K562 (cell line): ENCODE results near the gene TPX2. TPM values are rescaled to one million over a fixed set of nuclear protein-coding genes. Genes with fewer than 3 reads are reported as not detected.

ENCODE experiments used
- CHD2 ChIP-seq: IDR thresholded peaks from 2 replicates; pipeline ENCODE4 v1.6.1; 2011; ENCODE audit warnings: low read depth, low read length
- DPF2 ChIP-seq: fragments of 450-650 bp; IDR thresholded peaks from 2 replicates; pipeline ENCODE4 v1.6.1; 2016
- KAT7 ChIP-seq: sonication (generic); formaldehyde crosslinking; IDR thresholded peaks from 2 replicates; pipeline ENCODE4 v1.8.0; 2022; ENCODE audit warnings: missing genetic modification reagents, mild to moderate bottlenecking, borderline replicate concordance
- MTA3 ChIP-seq: fragments of 450-650 bp; formaldehyde crosslinking; IDR thresholded peaks from 2 replicates; pipeline ENCODE4 v1.6.1; 2017; ENCODE audit warnings: mild to moderate bottlenecking, borderline replicate concordance
- PCBP1 ChIP-seq: fragments of 200-400 bp; formaldehyde crosslinking; IDR thresholded peaks from 2 replicates; pipeline ENCODE4 v1.6.1; 2018; ENCODE audit warnings: mild to moderate bottlenecking, low read depth, low read length; ENCODE audit not compliant: poor library complexity, severe bottlenecking
- POLR2AphosphoS5 ChIP-seq: IDR thresholded peaks from 2 replicates; pipeline ENCODE4 v1.6.1; 2011; ENCODE audit warnings: mild to moderate bottlenecking, low read depth, low read length, moderate library complexity; ENCODE audit not compliant: control insufficient read depth, insufficient read depth
- RBM14 ChIP-seq: fragments of 200-400 bp; formaldehyde crosslinking; IDR thresholded peaks from 2 replicates; pipeline ENCODE4 v1.6.1; 2018; ENCODE audit warnings: low read depth, mild to moderate bottlenecking, low read length, moderate library complexity, borderline replicate concordance; ENCODE audit not compliant: insufficient read depth
- SAP30 ChIP-seq: fragments of 200-600 bp; sonication (generic); IDR thresholded peaks from 2 replicates; pipeline ENCODE4 v1.6.1; 2012; ENCODE audit warnings: borderline replicate concordance, low read depth, mild to moderate bottlenecking, moderate library complexity, low read length, control low read depth, inconsistent platforms; ENCODE audit not compliant: insufficient read depth, poor library complexity, severe bottlenecking
- ZBTB26 ChIP-seq: fragments of 450-650 bp; formaldehyde crosslinking; IDR thresholded peaks from 2 replicates; pipeline ENCODE4 v1.4.0; 2022; ENCODE audit warnings: missing genetic modification characterization
- ZNF318 ChIP-seq, 2 experiments: fragments of 450-650 bp; IDR thresholded peaks; 2 replicates each; pipeline ENCODE4 v1.6.1; 2016; ENCODE audit warnings: mild to moderate bottlenecking in 2 of 2, borderline replicate concordance in 1 of 2, low read depth in 1 of 2, moderate library complexity in 1 of 2
- polyA plus RNA-seq, 8 experiments: library from polyadenylated mRNA; depleted of rRNA in 4 of 8; stranded (reverse) in 5 of 8; unstranded in 3 of 8; fragments of >200 nt; fragmentation: Nextera tagmentation in 2 of 8; fragmentation: Illumina TruSeq in 1 of 8; extraction: Ambion mirVana in 2 of 8; extraction: Trizol in 1 of 8; gene quantifications; 2 replicates each; pipeline versions ENCODE4 v1.2.1 to v1.2.3, GENCODE V29; 2011 to 2014; ENCODE audit warnings: inconsistent platforms in 1 of 8, missing spikeins in 1 of 8
- total RNA-seq, 7 experiments: library from RNA; depleted of rRNA in 6 of 7; stranded (reverse); fragments of >200 nt in 6 of 7; fragmentation: Illumina TruSeq in 2 of 7; extraction: Trizol in 2 of 7; gene quantifications; 2 replicates each; pipeline versions ENCODE4 v1.2.1 to v1.2.3, GENCODE V29; 2011 to 2021; ENCODE audit warnings: low replicate concordance in 1 of 7
- TF ChIP-seq, protein P1 (sequence below): fragments of 450-650 bp; IDR thresholded peaks from 2 replicates; pipeline ENCODE4 v1.6.1; 2016; ENCODE audit warnings: mild to moderate bottlenecking

The TPX2 gene
- total and polyA plus RNA-seq, 9 of the 15 experiments (the other 6 are each of a cell fraction or from before 2014, with no cell fraction given), result 48.0 to 241 (median 133) TPM

- TF ChIP-seq ZNF318 (IDR thresholded peaks at IDR 0.05; ENCODE audit: borderline replicate concordance in 1 of 2, low read depth in 1 of 2) (no peak), KAT7 (no peak), RBM14 (no peak), POLR2AphosphoS5 (peak; percentile 85), SAP30 (peak; percentile 90), PCBP1 (no peak), MTA3 (peak; percentile 41; the same call in 1 of the 2 replicates), ZBTB26 (CRISPR knock-in tag) (no peak), CHD2 (peak; percentile 78), DPF2 (peak; percentile 8; the same call in 1 of the 2 replicates)
- TF ChIP-seq, protein P1, sequence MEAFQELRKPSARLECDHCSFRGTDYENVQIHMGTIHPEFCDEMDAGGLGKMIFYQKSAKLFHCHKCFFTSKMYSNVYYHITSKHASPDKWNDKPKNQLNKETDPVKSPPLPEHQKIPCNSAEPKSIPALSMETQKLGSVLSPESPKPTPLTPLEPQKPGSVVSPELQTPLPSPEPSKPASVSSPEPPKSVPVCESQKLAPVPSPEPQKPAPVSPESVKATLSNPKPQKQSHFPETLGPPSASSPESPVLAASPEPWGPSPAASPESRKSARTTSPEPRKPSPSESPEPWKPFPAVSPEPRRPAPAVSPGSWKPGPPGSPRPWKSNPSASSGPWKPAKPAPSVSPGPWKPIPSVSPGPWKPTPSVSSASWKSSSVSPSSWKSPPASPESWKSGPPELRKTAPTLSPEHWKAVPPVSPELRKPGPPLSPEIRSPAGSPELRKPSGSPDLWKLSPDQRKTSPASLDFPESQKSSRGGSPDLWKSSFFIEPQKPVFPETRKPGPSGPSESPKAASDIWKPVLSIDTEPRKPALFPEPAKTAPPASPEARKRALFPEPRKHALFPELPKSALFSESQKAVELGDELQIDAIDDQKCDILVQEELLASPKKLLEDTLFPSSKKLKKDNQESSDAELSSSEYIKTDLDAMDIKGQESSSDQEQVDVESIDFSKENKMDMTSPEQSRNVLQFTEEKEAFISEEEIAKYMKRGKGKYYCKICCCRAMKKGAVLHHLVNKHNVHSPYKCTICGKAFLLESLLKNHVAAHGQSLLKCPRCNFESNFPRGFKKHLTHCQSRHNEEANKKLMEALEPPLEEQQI, result 0 out of 2 replicates have a peak, but pooled peaks have one; percentile 24
Observed at GRCh38 chr20:31738729-31739549, at the start of gene TPX2 (continued).
